ENCODE results near the gene ATXN7L2. TPM values are rescaled to one million over a fixed set of nuclear protein-coding genes. Genes with fewer than 3 reads are reported as not detected.

Gene ATXN7L2
- total RNA-seq, 1 donor from 2014 or later, result 5.5 TPM

DNA sequence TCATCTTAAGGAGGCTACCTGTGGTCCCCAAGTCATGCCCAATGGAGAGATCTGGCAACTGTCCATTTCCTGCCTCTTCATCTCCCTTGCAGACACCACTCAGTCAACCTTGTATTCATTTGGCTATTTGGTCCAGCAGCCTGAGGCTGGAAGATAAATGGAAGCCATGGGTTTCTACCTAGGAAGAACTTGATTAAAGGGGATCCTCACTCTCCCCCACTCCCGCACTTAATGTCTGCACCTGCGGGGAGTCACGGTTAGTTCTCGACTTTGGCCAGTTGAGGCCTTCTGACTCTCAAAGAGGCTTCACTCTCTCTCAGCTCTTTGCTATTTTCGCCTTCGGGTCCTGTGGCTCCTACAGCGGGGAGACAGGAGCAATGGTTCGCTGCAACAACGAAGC lies 8.4 kb upstream of the ATXN7L2 start:
- H4K20me1 ChIP-seq (ENCODE audit: insufficient read depth, low read length), result no peaks in the 10 kb centered on the region
- H3K36me3 ChIP-seq (ENCODE audit: insufficient read depth, low read length), result no peaks in the 10 kb centered on the region
- Mint-ChIP-seq H3K27me3 (ENCODE audit: low read depth, unreplicated experiment) (peaks cover 43% of the 10 kb centered on the region), H3K4me3 (ENCODE audit: unreplicated experiment) (no peak overlapping the region), H3K36me3 (ENCODE audit: low read depth, unreplicated experiment) (peaks cover 2% of the 10 kb centered on the region), H3K27ac (ENCODE audit: unreplicated experiment) (no peak overlapping the region), H3K4me1 (ENCODE audit: low read depth, unreplicated experiment) (no peaks in the 10 kb centered on the region), H3K9me3 (ENCODE audit: unreplicated experiment) (no peaks in the 10 kb centered on the region)
- H3K27ac ChIP-seq (ENCODE audit: low read depth, low read length), result no peak overlapping the region
- H2AFZ ChIP-seq (ENCODE audit: low read depth, low read length), result no peak overlapping the region
- H3K4me3 ChIP-seq (ENCODE audit: insufficient read depth, low read depth, low read length), result no peak overlapping the region
- H3K79me2 ChIP-seq (ENCODE audit: insufficient read depth, low read length), result no peaks in the 10 kb centered on the region
- TF ChIP-seq, protein P1, sequence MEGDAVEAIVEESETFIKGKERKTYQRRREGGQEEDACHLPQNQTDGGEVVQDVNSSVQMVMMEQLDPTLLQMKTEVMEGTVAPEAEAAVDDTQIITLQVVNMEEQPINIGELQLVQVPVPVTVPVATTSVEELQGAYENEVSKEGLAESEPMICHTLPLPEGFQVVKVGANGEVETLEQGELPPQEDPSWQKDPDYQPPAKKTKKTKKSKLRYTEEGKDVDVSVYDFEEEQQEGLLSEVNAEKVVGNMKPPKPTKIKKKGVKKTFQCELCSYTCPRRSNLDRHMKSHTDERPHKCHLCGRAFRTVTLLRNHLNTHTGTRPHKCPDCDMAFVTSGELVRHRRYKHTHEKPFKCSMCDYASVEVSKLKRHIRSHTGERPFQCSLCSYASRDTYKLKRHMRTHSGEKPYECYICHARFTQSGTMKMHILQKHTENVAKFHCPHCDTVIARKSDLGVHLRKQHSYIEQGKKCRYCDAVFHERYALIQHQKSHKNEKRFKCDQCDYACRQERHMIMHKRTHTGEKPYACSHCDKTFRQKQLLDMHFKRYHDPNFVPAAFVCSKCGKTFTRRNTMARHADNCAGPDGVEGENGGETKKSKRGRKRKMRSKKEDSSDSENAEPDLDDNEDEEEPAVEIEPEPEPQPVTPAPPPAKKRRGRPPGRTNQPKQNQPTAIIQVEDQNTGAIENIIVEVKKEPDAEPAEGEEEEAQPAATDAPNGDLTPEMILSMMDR (IDR thresholded peaks at IDR 0.05; ENCODE audit: insufficient read depth, low read depth, low read length), result no peak
- TF ChIP-seq EZH2 (IDR thresholded peaks at IDR 0.05; ENCODE audit: insufficient read depth, low read length), result no peak
- no peak overlapping the region for H3K4me2 ChIP-seq (ENCODE audit: low read length)
- peaks cover 42% of the 10 kb centered on the region for H3K27me3 ChIP-seq (ENCODE audit: insufficient read depth, low read length)
- no peak for DNase-seq (ENCODE audit: low read depth)
- H3K4me1 ChIP-seq (ENCODE audit: insufficient read depth, low read length), result no peaks in the 10 kb centered on the region
- H3K9me3 ChIP-seq (ENCODE audit: insufficient read depth, low read depth, low read length), result no peaks in the 10 kb centered on the region
- H3K9ac ChIP-seq (ENCODE audit: low read length), result no peak overlapping the region
- no peak for FAIRE-seq

DNA sequence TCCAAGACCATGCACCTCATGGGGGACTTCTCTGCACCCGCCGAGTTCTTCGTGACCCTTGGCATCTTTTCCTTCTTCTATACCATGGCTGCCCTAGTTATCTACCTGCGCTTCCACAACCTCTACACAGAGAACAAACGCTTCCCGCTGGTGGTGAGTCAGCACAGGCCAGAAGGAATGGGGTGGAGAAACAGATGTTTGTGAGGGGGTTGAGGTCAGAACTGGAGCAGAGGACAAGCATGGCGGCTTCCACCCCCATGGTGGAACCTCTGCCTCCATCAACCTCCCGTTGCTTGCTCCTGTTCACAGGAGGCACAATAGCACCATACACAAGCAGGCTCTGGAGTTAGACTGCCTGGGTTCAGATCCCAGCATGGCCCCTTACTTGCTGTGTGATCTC lies 6.9 kb upstream of the ATXN7L2 start:
- no peaks in the 10 kb centered on the region for H3K79me2 ChIP-seq (ENCODE audit: insufficient read depth, low read length)
- TF ChIP-seq, protein P1 (IDR thresholded peaks at IDR 0.05; ENCODE audit: insufficient read depth, low read depth, low read length), result no peak
- TF ChIP-seq EZH2 (IDR thresholded peaks at IDR 0.05; ENCODE audit: insufficient read depth, low read length), result no peak
- peaks cover 42% of the 10 kb centered on the region for H3K27me3 Mint-ChIP-seq (ENCODE audit: low read depth, unreplicated experiment)
- no peaks in the 10 kb centered on the region for H3K9me3 Mint-ChIP-seq (ENCODE audit: unreplicated experiment)
- peaks cover 36% of the 10 kb centered on the region for H3K27me3 ChIP-seq (ENCODE audit: insufficient read depth, low read length)
- no peak overlapping the region for H3K27ac ChIP-seq (ENCODE audit: low read depth, low read length)
- H3K36me3 Mint-ChIP-seq (ENCODE audit: low read depth, unreplicated experiment), result peaks cover 2% of the 10 kb centered on the region
- H3K4me2 ChIP-seq (ENCODE audit: low read length), result no peak overlapping the region
- no peaks in the 10 kb centered on the region for H3K4me1 Mint-ChIP-seq (ENCODE audit: low read depth, unreplicated experiment)
- H3K9me3 ChIP-seq (ENCODE audit: insufficient read depth, low read depth, low read length), result no peaks in the 10 kb centered on the region
- H3K4me3 Mint-ChIP-seq (ENCODE audit: unreplicated experiment), result no peak overlapping the region
- no peak overlapping the region for H3K27ac Mint-ChIP-seq (ENCODE audit: unreplicated experiment)
- no peaks in the 10 kb centered on the region for H3K36me3 ChIP-seq (ENCODE audit: insufficient read depth, low read length)
- H4K20me1 ChIP-seq (ENCODE audit: insufficient read depth, low read length), result no peaks in the 10 kb centered on the region
- H2AFZ ChIP-seq (ENCODE audit: low read depth, low read length), result no peak overlapping the region
- FAIRE-seq (no peak), DNase-seq (ENCODE audit: low read depth) (no peak)
- H3K4me1 ChIP-seq (ENCODE audit: insufficient read depth, low read length), result no peaks in the 10 kb centered on the region
- H3K4me3 ChIP-seq (ENCODE audit: insufficient read depth, low read depth, low read length), result no peak overlapping the region
- H3K9ac ChIP-seq (ENCODE audit: low read length), result no peak overlapping the region

DNA sequence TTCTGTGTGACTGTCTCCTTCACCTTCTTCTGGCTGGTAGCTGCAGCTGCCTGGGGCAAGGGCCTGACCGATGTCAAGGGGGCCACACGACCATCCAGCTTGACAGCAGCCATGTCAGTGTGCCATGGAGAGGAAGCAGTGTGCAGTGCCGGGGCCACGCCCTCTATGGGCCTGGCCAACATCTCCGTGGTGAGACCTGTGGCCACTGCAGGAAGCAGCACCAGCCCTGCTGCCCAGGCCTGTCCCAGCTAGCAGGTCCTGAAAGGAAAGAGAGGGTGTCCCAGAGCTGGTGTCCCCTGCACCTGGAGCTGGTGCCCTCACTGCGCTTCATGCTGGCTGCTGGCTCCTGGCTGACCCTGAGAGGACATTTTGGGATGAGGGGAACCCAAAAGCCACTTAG lies 5.9 kb upstream of the ATXN7L2 start:
- FAIRE-seq (no peak), DNase-seq (ENCODE audit: low read depth) (no peak)
- TF ChIP-seq EZH2 (IDR thresholded peaks at IDR 0.05; ENCODE audit: insufficient read depth, low read length), result no peak
- TF ChIP-seq, protein P1 (IDR thresholded peaks at IDR 0.05; ENCODE audit: insufficient read depth, low read depth, low read length), result no peak
- H4K20me1 ChIP-seq (ENCODE audit: insufficient read depth, low read length), result no peaks in the 10 kb centered on the region
- no peaks in the 10 kb centered on the region for H3K9me3 ChIP-seq (ENCODE audit: insufficient read depth, low read depth, low read length)
- no peaks in the 10 kb centered on the region for H3K4me1 Mint-ChIP-seq (ENCODE audit: low read depth, unreplicated experiment)
- H2AFZ ChIP-seq (ENCODE audit: low read depth, low read length), result no peak overlapping the region
- no peaks in the 10 kb centered on the region for H3K79me2 ChIP-seq (ENCODE audit: insufficient read depth, low read length)
- peaks cover 2% of the 10 kb centered on the region for H3K36me3 Mint-ChIP-seq (ENCODE audit: low read depth, unreplicated experiment)
- H3K4me1 ChIP-seq (ENCODE audit: insufficient read depth, low read length), result no peaks in the 10 kb centered on the region
- H3K27ac ChIP-seq (ENCODE audit: low read depth, low read length), result no peak overlapping the region
- no peak overlapping the region for H3K4me3 Mint-ChIP-seq (ENCODE audit: unreplicated experiment)
- peaks cover 37% of the 10 kb centered on the region for H3K27me3 ChIP-seq (ENCODE audit: insufficient read depth, low read length)
- H3K27ac Mint-ChIP-seq (ENCODE audit: unreplicated experiment), result no peak overlapping the region
- no peak overlapping the region for H3K9ac ChIP-seq (ENCODE audit: low read length)
- H3K27me3 Mint-ChIP-seq (ENCODE audit: low read depth, unreplicated experiment), result peaks cover 45% of the 10 kb centered on the region
- H3K4me2 ChIP-seq (ENCODE audit: low read length), result no peak overlapping the region
- H3K4me3 ChIP-seq (ENCODE audit: insufficient read depth, low read depth, low read length), result no peak overlapping the region
- H3K9me3 Mint-ChIP-seq (ENCODE audit: unreplicated experiment), result no peaks in the 10 kb centered on the region
- no peaks in the 10 kb centered on the region for H3K36me3 ChIP-seq (ENCODE audit: insufficient read depth, low read length)
